ENCODE results near the gene SLX4IP. TPM values are rescaled to one million over a fixed set of nuclear protein-coding genes. Genes with fewer than 3 reads are reported as not detected.

SLX4IP gene
- total RNA-seq, 1 experiment from 2014 or later = 6.4 TPM

- TF ChIP-seq EZH2 (IDR thresholded peaks at IDR 0.05; ENCODE audit: low read length, unreplicated experiment) (no peak), EZH2phosphoT487 (IDR thresholded peaks at IDR 0.05; ENCODE audit: borderline replicate concordance, low read length) (no peak), CTCF (conservative IDR thresholded peaks at IDR 0.05; ENCODE audit: low read depth, low read length) (no peak)
Observed at GRCh38 chr20:10419550-10420133, 15.5 kb upstream of the SLX4IP start.

GRCh38 chr20:10423735-10424134 is 11.4 kb upstream of the SLX4IP start:
- Histone ChIP-seq H3K79me2 (ENCODE audit: low read length) (peaks cover 84% of the 10 kb centered on the region), H2AFZ (ENCODE audit: low read length) (no peak overlapping the region), H3K27me3 (ENCODE audit: low read length) (no peaks in the 10 kb centered on the region), H3K4me1 (ENCODE audit: insufficient read depth, low read length) (peaks cover 18% of the 10 kb centered on the region), H3K4me3 (ENCODE audit: low read length) (no peak overlapping the region), H4K20me1 (ENCODE audit: low read length) (0 out of 2 replicates have a peak, but pooled peaks cover 10% of the 10 kb centered on the region), H3F3A (ENCODE audit: low read length, unreplicated experiment) (no peaks in the 10 kb centered on the region), H3K36me3 (ENCODE audit: low read depth, low read length) (peaks cover 19% of the 10 kb centered on the region), H3K27ac (ENCODE audit: low read length) (no peak overlapping the region), H3K4me2 (ENCODE audit: low read length) (no peak overlapping the region), H3K9me2 (replicated peaks; ENCODE audit: low read length) (no peaks in the 10 kb centered on the region), H3K9ac (ENCODE audit: low read length) (no peak overlapping the region), H3K9me3 (ENCODE audit: low read length) (no peaks in the 10 kb centered on the region)
- DNase-seq (no peak), ATAC-seq (no peak)
- BruUV-seq (replicated peaks) = no TSS peak
- TF ChIP-seq EZH2 (IDR thresholded peaks at IDR 0.05; ENCODE audit: low read length, unreplicated experiment) = no peak
- no peak for TF ChIP-seq CTCF (conservative IDR thresholded peaks at IDR 0.05; ENCODE audit: low read depth, low read length)
- TF ChIP-seq EZH2phosphoT487 (IDR thresholded peaks at IDR 0.05; ENCODE audit: borderline replicate concordance, low read length) = no peak
- ChIA-PET POLR2A (ENCODE audit: unreplicated experiment) (no interaction called here), CTCF (no interaction called here)
- intact Hi-C loops (cut with micrococcal nuclease) = loop anchor here (10.0 kb wide), 2 partner anchors 389 to 1121 kb away; partner anchors contain the start of gene ANKEF1

More at GRCh38 chr20:10419550-10420133, 15.5 kb upstream of the SLX4IP start:
- ChIA-PET CTCF (no interaction called here), POLR2A (ENCODE audit: unreplicated experiment) (no interaction called here)
- Histone ChIP-seq H3F3A (ENCODE audit: low read length, unreplicated experiment) (no peaks in the 10 kb centered on the region), H3K4me2 (ENCODE audit: low read length) (peak overlapping the region; percentile 57), H2AFZ (ENCODE audit: low read length) (no peak overlapping the region), H3K36me3 (ENCODE audit: low read depth, low read length) (peaks cover 30% of the 10 kb centered on the region), H4K20me1 (ENCODE audit: low read length) (0 out of 2 replicates have a peak, but pooled peaks cover 4% of the 10 kb centered on the region), H3K9ac (ENCODE audit: low read length) (0 out of 2 replicates have a peak overlapping the region, but pooled peaks have one; percentile 18), H3K4me3 (ENCODE audit: low read length) (no peak overlapping the region), H3K27me3 (ENCODE audit: low read length) (no peaks in the 10 kb centered on the region), H3K79me2 (ENCODE audit: low read length) (peaks cover 72% of the 10 kb centered on the region), H3K9me2 (replicated peaks; ENCODE audit: low read length) (no peaks in the 10 kb centered on the region), H3K4me1 (ENCODE audit: insufficient read depth, low read length) (peaks cover 37% of the 10 kb centered on the region), H3K27ac (ENCODE audit: low read length) (peak overlapping the region; percentile 62), H3K9me3 (ENCODE audit: low read length) (no peaks in the 10 kb centered on the region)
- ATAC-seq (peak; percentile 83), DNase-seq (peak; percentile 77)
- intact Hi-C loops (cut with micrococcal nuclease) = loop anchor here (10.0 kb wide), 2 partner anchors 385 to 1125 kb away; partner anchors contain the start of gene ANKEF1
- no TSS peak for BruUV-seq (replicated peaks)

Measured in PC-3 (cell line).